Liver (tissue), 9 donors: ENCODE results near the gene ITGBL1. TPM values are rescaled to one million over a fixed set of nuclear protein-coding genes. Genes with fewer than 3 reads are reported as not detected.

Experiments used
- DNase-seq: peaks from one replicate; pipeline ENCODE4 v3.0.0-alpha.2; 2017; ENCODE audit warnings: low spot score
- H3K27ac ChIP-seq, 2 donors: one replicate each; pipeline ENCODE4 v1.7.0; 2013; ENCODE audit warnings: inconsistent platforms in 2 of 2, low read length in 2 of 2, control low read depth in 1 of 2, low read depth in 1 of 2, mild to moderate bottlenecking in 1 of 2
- H3K27me3 ChIP-seq, 4 donors: one replicate each; pipeline versions ENCODE4 v1.6.1 to v1.7.0; 2013; ENCODE audit warnings: low read length in 3 of 4, inconsistent platforms in 1 of 4, mild to moderate bottlenecking in 1 of 4, moderate library complexity in 1 of 4; ENCODE audit not compliant: control insufficient read depth in 4 of 4, insufficient read depth in 4 of 4
- H3K36me3 ChIP-seq, 4 donors: one replicate each; pipeline versions ENCODE4 v1.6.1 to v1.7.0; 2013; ENCODE audit warnings: low read length in 3 of 4, mild to moderate bottlenecking in 3 of 4, low read depth in 1 of 4, moderate library complexity in 1 of 4; ENCODE audit not compliant: control insufficient read depth in 4 of 4, insufficient read depth in 3 of 4
- H3K4me1 ChIP-seq, 4 donors: one replicate each; pipeline versions ENCODE4 v1.6.1 to v1.7.0; 2013; ENCODE audit warnings: low read length in 3 of 4, mild to moderate bottlenecking in 3 of 4, moderate library complexity in 1 of 4; ENCODE audit not compliant: control insufficient read depth in 4 of 4, insufficient read depth in 4 of 4
- H3K4me3 ChIP-seq, 3 donors: one replicate each; pipeline versions ENCODE4 v1.6.1 to v1.7.0; 2013; ENCODE audit warnings: low read length in 3 of 3, control low read depth in 1 of 3, low read depth in 1 of 3, mild to moderate bottlenecking in 1 of 3
- H3K9ac ChIP-seq, 2 donors: one replicate each; pipeline ENCODE4 v1.7.0; 2013; ENCODE audit warnings: low read length in 2 of 2, mild to moderate bottlenecking in 2 of 2, moderate library complexity in 2 of 2, control low read depth in 1 of 2, low read depth in 1 of 2
- H3K9me3 ChIP-seq, 4 donors: one replicate each; pipeline versions ENCODE4 v1.6.1 to v1.7.0; 2013; ENCODE audit warnings: low read length in 3 of 4; ENCODE audit not compliant: control insufficient read depth in 4 of 4
- CTCF ChIP-seq: fragments of 150-350 bp; IDR thresholded peaks from 2 replicates; pipeline ENCODE4 v1.5.1; 2017; ENCODE audit warnings: improper control_type of control experiment, low read depth, low read length; ENCODE audit not compliant: missing input control
- EGR1 ChIP-seq, 2 donors: IDR thresholded peaks; 2 replicates each; pipeline ENCODE4 v1.6.1; 2016 to 2018; ENCODE audit warnings: antibody characterized with exemption in 2 of 2, low read depth in 2 of 2
- FOXA1 ChIP-seq: IDR thresholded peaks from 2 replicates; pipeline ENCODE4 v1.6.1; 2016; ENCODE audit warnings: antibody characterized with exemption
- FOXA2 ChIP-seq: IDR thresholded peaks from 2 replicates; pipeline ENCODE4 v1.6.1; 2016; ENCODE audit warnings: antibody characterized with exemption
- GABPA ChIP-seq, 2 donors: IDR thresholded peaks in 1 of 2; conservative IDR thresholded peaks in 1 of 2; 2 replicates each; pipeline ENCODE4 v1.6.1; 2016; ENCODE audit warnings: antibody characterized with exemption in 2 of 2, mild to moderate bottlenecking in 1 of 2, moderate library complexity in 1 of 2
- HNF4A ChIP-seq, 2 donors: conservative IDR thresholded peaks; 2 replicates each; pipeline ENCODE4 v1.6.1; 2016; ENCODE audit warnings: antibody characterized with exemption in 2 of 2, mild to moderate bottlenecking in 2 of 2
- HNF4G ChIP-seq: IDR thresholded peaks from 2 replicates; pipeline ENCODE4 v1.6.1; 2016; ENCODE audit warnings: antibody characterized with exemption
- JUND ChIP-seq, 2 donors: IDR thresholded peaks; 2 replicates each; pipeline ENCODE4 v1.6.1; 2016; ENCODE audit warnings: antibody characterized with exemption in 2 of 2
- MAX ChIP-seq: IDR thresholded peaks from 2 replicates; pipeline ENCODE4 v1.6.1; 2016; ENCODE audit warnings: antibody characterized with exemption
- NR2F2 ChIP-seq: IDR thresholded peaks from 2 replicates; pipeline ENCODE4 v1.6.1; 2016; ENCODE audit warnings: antibody characterized with exemption
- RAD21 ChIP-seq, 2 donors: IDR thresholded peaks; 2 replicates each; pipeline ENCODE4 v1.6.1; 2016; ENCODE audit warnings: antibody characterized with exemption in 2 of 2, mild to moderate bottlenecking in 2 of 2
- REST ChIP-seq: IDR thresholded peaks from 2 replicates; pipeline ENCODE4 v1.6.1; 2016; ENCODE audit warnings: antibody characterized with exemption, mild to moderate bottlenecking
- RXRA ChIP-seq, 2 donors: IDR thresholded peaks; 2 replicates each; pipeline ENCODE4 v1.6.1; 2017 to 2018; ENCODE audit warnings: antibody characterized with exemption in 2 of 2, mild to moderate bottlenecking in 1 of 2
- SP1 ChIP-seq: IDR thresholded peaks from 2 replicates; pipeline ENCODE4 v1.6.1; 2018; ENCODE audit warnings: antibody characterized with exemption, mild to moderate bottlenecking
- TAF1 ChIP-seq: conservative IDR thresholded peaks from 2 replicates; pipeline ENCODE4 v1.6.1; 2016; ENCODE audit warnings: antibody characterized with exemption, mild to moderate bottlenecking
- YY1 ChIP-seq: IDR thresholded peaks from 2 replicates; pipeline ENCODE4 v1.6.1; 2016; ENCODE audit warnings: antibody characterized with exemption, mild to moderate bottlenecking
- WGBS: extraction: QIAGEN DNeasy Blood & Tissue Kit; methylation state at CpG from one replicate; pipeline ENCODE4 v1.1.7; 2013; 5-methylcytosine and 5-hydroxymethylcytosine counted together
- polyA plus RNA-seq, 2 donors: library from polyadenylated mRNA; stranded (reverse) in 1 of 2; unstranded in 1 of 2; fragments of 200-250 nt in 1 of 2; fragments of >200 nt in 1 of 2; fragmentation: Nextera tagmentation in 1 of 2; extraction: Ambion mirVana in 1 of 2; gene quantifications; one replicate each; pipeline versions ENCODE4 v1.2.1 to v1.2.3, GENCODE V29; 2013 to 2015
- total RNA-seq, 2 donors: library from RNA; depleted of rRNA; stranded (reverse); fragments of >200 nt; gene quantifications; one replicate each; pipeline ENCODE4 v1.2.3, GENCODE V29; 2014
- TF ChIP-seq, protein P1 (sequence below): IDR thresholded peaks from 2 replicates; pipeline ENCODE4 v1.6.1; 2016; ENCODE audit warnings: antibody characterized with exemption
- donor health status: healthy.
- donor health status: healthy.
- donor health status: healthy.
- donor health status: healthy.
- donor health status: healthy.

ITGBL1 gene
- total and polyA plus RNA-seq, 4 donors = 0.28 to 2.2 (median 1.2) TPM

DNA sequence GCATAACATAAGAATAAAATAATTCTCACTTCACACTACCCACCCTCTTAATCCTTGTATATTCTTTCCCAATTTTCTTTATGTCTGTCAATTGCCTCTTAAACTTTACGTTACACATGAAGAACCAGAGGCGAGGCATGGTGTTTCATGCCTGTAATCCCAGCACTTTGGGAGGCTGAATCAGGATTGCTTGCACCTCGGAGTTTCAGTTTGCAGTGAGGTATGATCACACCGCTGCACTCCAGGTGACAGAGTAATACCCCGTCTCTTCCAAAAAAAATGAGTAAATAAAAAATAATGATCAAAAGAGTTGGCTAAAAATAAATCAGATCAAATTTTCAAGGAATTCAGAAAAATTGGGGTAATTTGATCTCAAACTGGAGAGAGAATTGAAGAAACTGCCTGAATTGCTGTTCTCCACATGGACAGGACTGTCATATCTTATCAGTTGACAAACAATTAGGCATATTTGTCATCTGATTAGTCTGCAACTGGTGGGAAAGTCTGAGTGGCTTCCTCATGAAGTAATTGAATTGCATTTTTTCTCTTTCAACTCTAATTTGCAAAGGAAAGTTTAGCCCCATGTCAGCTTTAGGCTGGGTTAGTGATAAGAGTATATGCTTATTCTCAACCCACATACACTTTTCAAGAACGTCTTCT lies 302.9 kb downstream of the ITGBL1 start:
- WGBS = 31% methylated on average over 6 of the region's 6 CpGs
- H3K36me3 ChIP-seq = no peaks in the 10 kb centered on the region
- peaks cover 0 to 8% (median 1%) of the 10 kb centered on the region in 4 donors for H3K4me1 ChIP-seq
- no peak overlapping the region for H3K9ac ChIP-seq
- peak overlapping the region; percentile 28 to 55 for H3K27ac ChIP-seq
- TF ChIP-seq EGR1 (IDR thresholded peaks at IDR 0.05; ENCODE audit: low read depth in 2 of 2) (peak in 1 of 2 donors; percentile 56), REST (peak; percentile 61), FOXA2 (no peak), JUND (IDR thresholded peaks at IDR 0.05) (peak in 1 of 2 donors; percentile 88), GABPA (IDR thresholded peaks at IDR 0.05 in 1 of 2, conservative IDR thresholded peaks at IDR 0.05 in 1 of 2) (no peak), TAF1 (no peak), CTCF (no peak), YY1 (peak; percentile 78), FOXA1 (no peak), NR2F2 (no peak), HNF4G (no peak), RAD21 (IDR thresholded peaks at IDR 0.05) (peak; percentile 32 to 39), SP1 (no peak), HNF4A (conservative IDR thresholded peaks at IDR 0.05) (peak in 1 of 2 donors; percentile 33), MAX (peak; percentile 40), RXRA (IDR thresholded peaks at IDR 0.05) (peak in 1 of 2 donors; percentile 39)
- TF ChIP-seq, protein P1, sequence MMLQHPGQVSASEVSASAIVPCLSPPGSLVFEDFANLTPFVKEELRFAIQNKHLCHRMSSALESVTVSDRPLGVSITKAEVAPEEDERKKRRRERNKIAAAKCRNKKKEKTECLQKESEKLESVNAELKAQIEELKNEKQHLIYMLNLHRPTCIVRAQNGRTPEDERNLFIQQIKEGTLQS = no peak
- H3K9me3 ChIP-seq = no peaks in the 10 kb centered on the region
- H3K4me3 ChIP-seq = peak overlapping the region in 1 of 3 donors; percentile 38
- no peak for DNase-seq
- no peaks in the 10 kb centered on the region for H3K27me3 ChIP-seq

GRCh38 chr13:101757446-101758039 lies 305.1 kb downstream of the ITGBL1 start:
- Histone ChIP-seq H3K4me1 (peaks cover 0 to 8% (median 0%) of the 10 kb centered on the region in 4 donors), H3K9ac (no peak overlapping the region), H3K27me3 (no peaks in the 10 kb centered on the region), H3K9me3 (no peaks in the 10 kb centered on the region), H3K36me3 (no peaks in the 10 kb centered on the region), H3K4me3 (no peak overlapping the region), H3K27ac (no peak overlapping the region)
- WGBS = 4% methylated on average over 1 of the region's 1 CpG
- peak in 1 of 2 donors; percentile 30 for TF ChIP-seq HNF4A (conservative IDR thresholded peaks at IDR 0.05)
- peak; percentile 97 to 98 for TF ChIP-seq RAD21 (IDR thresholded peaks at IDR 0.05)
- TF ChIP-seq FOXA2 = peak; percentile 24
- TF ChIP-seq YY1 = no peak
- peak; percentile 69 for TF ChIP-seq CTCF
- no peak for DNase-seq
